ENCODE data around the gene CCDC187.

DNA sequence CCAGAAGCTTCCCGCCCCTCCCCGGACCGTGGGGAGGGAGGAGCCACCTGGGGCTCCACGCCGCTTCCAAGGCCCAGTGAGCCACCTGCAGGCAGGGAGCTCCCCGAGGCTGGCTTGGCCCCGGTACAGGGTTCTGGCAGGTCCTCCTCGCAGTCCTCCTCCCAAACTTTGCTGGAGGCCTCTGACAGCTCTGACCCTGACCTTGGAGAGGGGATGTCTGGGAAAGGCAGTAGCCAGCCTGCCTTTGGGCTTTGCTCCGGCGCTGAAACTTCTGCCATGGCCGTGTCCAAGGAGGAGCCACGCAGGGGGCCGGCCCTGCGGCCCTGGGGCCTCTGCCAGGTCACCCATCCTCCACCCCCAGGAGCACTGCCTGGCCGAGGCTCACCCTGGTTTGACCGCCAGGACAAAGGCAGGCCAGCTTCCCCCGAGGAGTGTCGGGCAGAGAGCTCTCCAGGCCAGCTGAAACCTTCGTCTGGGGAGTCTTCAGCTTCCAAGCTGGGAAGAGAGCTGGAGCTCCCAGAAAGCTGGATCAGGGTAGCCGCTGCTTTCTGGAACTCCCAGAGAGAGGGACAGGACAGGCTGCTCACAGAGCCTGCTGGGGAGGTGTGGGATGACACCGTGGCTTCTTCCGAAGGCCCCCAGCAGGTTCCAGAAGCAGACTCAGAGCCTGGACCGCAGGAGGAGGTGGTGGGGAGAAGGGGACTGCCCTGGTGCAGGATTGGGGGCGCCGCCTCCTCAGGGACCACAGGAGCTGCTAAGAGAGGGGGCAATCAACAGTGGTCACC is 49.3 kb downstream of the CCDC187 start:
- TF ChIP-seq, protein P1, sequence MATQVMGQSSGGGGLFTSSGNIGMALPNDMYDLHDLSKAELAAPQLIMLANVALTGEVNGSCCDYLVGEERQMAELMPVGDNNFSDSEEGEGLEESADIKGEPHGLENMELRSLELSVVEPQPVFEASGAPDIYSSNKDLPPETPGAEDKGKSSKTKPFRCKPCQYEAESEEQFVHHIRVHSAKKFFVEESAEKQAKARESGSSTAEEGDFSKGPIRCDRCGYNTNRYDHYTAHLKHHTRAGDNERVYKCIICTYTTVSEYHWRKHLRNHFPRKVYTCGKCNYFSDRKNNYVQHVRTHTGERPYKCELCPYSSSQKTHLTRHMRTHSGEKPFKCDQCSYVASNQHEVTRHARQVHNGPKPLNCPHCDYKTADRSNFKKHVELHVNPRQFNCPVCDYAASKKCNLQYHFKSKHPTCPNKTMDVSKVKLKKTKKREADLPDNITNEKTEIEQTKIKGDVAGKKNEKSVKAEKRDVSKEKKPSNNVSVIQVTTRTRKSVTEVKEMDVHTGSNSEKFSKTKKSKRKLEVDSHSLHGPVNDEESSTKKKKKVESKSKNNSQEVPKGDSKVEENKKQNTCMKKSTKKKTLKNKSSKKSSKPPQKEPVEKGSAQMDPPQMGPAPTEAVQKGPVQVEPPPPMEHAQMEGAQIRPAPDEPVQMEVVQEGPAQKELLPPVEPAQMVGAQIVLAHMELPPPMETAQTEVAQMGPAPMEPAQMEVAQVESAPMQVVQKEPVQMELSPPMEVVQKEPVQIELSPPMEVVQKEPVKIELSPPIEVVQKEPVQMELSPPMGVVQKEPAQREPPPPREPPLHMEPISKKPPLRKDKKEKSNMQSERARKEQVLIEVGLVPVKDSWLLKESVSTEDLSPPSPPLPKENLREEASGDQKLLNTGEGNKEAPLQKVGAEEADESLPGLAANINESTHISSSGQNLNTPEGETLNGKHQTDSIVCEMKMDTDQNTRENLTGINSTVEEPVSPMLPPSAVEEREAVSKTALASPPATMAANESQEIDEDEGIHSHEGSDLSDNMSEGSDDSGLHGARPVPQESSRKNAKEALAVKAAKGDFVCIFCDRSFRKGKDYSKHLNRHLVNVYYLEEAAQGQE (IDR thresholded peaks at IDR 0.05; ENCODE audit: insufficient read depth in 1 of 2, low read depth in 2 of 2, low read length in 2 of 2): no peak
- no peak for TF ChIP-seq POLR2AphosphoS5 (IDR thresholded peaks at IDR 0.05; ENCODE audit: low read depth, low read length)

Data from PFSK-1 (cell line).